Endothelial cell of umbilical vein (primary cell): ENCODE results near the gene TAPBPL. TPM values are rescaled to one million over a fixed set of nuclear protein-coding genes. Genes with fewer than 3 reads are reported as not detected.
"Not testable (repeated sequence)": the region's sequence is repeated elsewhere in the genome, so short reads cannot be mapped to it uniquely, and the experiment has no call there.

Experiments
- BruUV-seq: library from RNA; stranded (reverse); fragments of 400-500 nt; replicated peaks from 2 replicates; lab custom pipeline; 2021; lab: Mats Ljungman, UMichigan
- CTCF ChIA-PET: fragments of 300-600, 350-600 bp; sonication (Branson Sonifier 250); formaldehyde crosslinking; loops from one replicate; lab custom pipeline; 2021; ENCODE audit warnings: antibody characterized with exemption, inconsistent platforms; lab: Charles Lee
- POLR2A ChIA-PET: fragments of 300-600, 350-600 bp; sonication (Branson Sonifier 250); formaldehyde crosslinking; loops from one replicate; lab custom pipeline; 2021; ENCODE audit warnings: antibody characterized with exemption, inconsistent platforms; lab: Charles Lee
- DNase-seq: peaks from one replicate; pipeline ENCODE4 v3.0.0-alpha.2; 2011; ENCODE audit warnings: low read depth, low spot score
- FAIRE-seq: peaks from 2 replicates; lab custom pipeline; 2011; peaks lifted over from hg19 to GRCh38; lab: Jason Lieb, UNC
- H2AFZ ChIP-seq: 2 replicates; pipeline ENCODE4 v1.6.0; 2012; ENCODE audit warnings: low read depth, low read length, control low read depth, inconsistent platforms
- H3K27ac ChIP-seq: 2 replicates; pipeline ENCODE4 v1.5.1; 2011; ENCODE audit warnings: low read depth, mild to moderate bottlenecking, control low read depth, low read length, moderate library complexity; ENCODE audit not compliant: insufficient read depth
- H3K27me3 ChIP-seq, 2 experiments: 2 replicates each; pipeline versions ENCODE4 v1.6.0 to v1.6.1; 2011; ENCODE audit warnings: low read length in 2 of 2, mixed read lengths in 1 of 2; ENCODE audit not compliant: control insufficient read depth in 2 of 2, insufficient read depth in 2 of 2
- H3K36me3 ChIP-seq, 2 experiments: 2 replicates in 1 of 2; 3 replicates in 1 of 2; pipeline ENCODE4 v1.5.1; 2011; ENCODE audit warnings: low read length in 2 of 2, mild to moderate bottlenecking in 1 of 2, moderate library complexity in 1 of 2; ENCODE audit not compliant: control insufficient read depth in 2 of 2, insufficient read depth in 2 of 2; ENCODE audit errors: extremely low read depth in 1 of 2
- H3K4me1 ChIP-seq: 3 replicates; pipeline ENCODE4 v1.5.1; 2011; ENCODE audit warnings: mild to moderate bottlenecking, low read length; ENCODE audit not compliant: control insufficient read depth, insufficient read depth; ENCODE audit errors: extremely low read depth
- H3K4me2 ChIP-seq: 2 replicates; pipeline ENCODE4 v1.6.1; 2011; ENCODE audit warnings: low read length, control low read depth, mixed read lengths; ENCODE audit not compliant: insufficient read depth
- H3K4me3 ChIP-seq, 3 experiments: fragments of 200-600 bp in 1 of 3; sonication (generic), shearing (Covaris generic) in 1 of 3; replicated peaks in 1 of 3; 2 replicates each; pipeline ENCODE4 v1.5.1; 2011 to 2016; ENCODE audit warnings: control low read depth in 3 of 3, low read length in 3 of 3, mild to moderate bottlenecking in 2 of 3, inconsistent platforms in 1 of 3, low read depth in 1 of 3, moderate library complexity in 1 of 3; ENCODE audit not compliant: insufficient read depth in 1 of 3
- H3K79me2 ChIP-seq: 2 replicates; pipeline ENCODE4 v1.6.0; 2012; ENCODE audit warnings: low read length, inconsistent platforms; ENCODE audit not compliant: control insufficient read depth, insufficient read depth
- H3K9ac ChIP-seq: replicated peaks from 2 replicates; pipeline ENCODE3; 2011; ENCODE audit warnings: low read length, control low read depth; ENCODE audit not compliant: insufficient read depth; ENCODE audit errors: extremely low read depth
- H3K9me1 ChIP-seq: replicated peaks from 3 replicates; pipeline ENCODE4 v1.6.0; 2011; ENCODE audit warnings: mild to moderate bottlenecking, low read length; ENCODE audit not compliant: control insufficient read depth, insufficient read depth; ENCODE audit errors: extremely low read depth
- H3K9me3 ChIP-seq: replicated peaks from 2 replicates; pipeline ENCODE4 v1.5.1; 2012; ENCODE audit warnings: low read length, inconsistent platforms; ENCODE audit not compliant: control insufficient read depth, insufficient read depth
- H4K20me1 ChIP-seq: replicated peaks from 2 replicates; pipeline ENCODE3; 2011; ENCODE audit warnings: mild to moderate bottlenecking, low read length; ENCODE audit not compliant: control insufficient read depth, insufficient read depth; ENCODE audit errors: extremely low read depth
- EZH2 ChIP-seq: IDR thresholded peaks from 2 replicates; pipeline ENCODE4 v1.6.1; 2012; ENCODE audit warnings: borderline replicate concordance, low read depth, mild to moderate bottlenecking, moderate library complexity, low read length, inconsistent platforms; ENCODE audit not compliant: severe bottlenecking
- FOS ChIP-seq: IDR thresholded peaks from 2 replicates; pipeline ENCODE4 v1.6.1; 2011; ENCODE audit warnings: mild to moderate bottlenecking, low read length, moderate library complexity, borderline replicate concordance; ENCODE audit not compliant: insufficient read depth
- JUN ChIP-seq: IDR thresholded peaks from 2 replicates; pipeline ENCODE4 v1.6.1; 2011; ENCODE audit warnings: borderline replicate concordance, low read depth; ENCODE audit not compliant: insufficient read length, insufficient read depth
- MYC ChIP-seq: IDR thresholded peaks from one replicate; pipeline ENCODE4 v1.6.1; 2011; ENCODE audit warnings: mild to moderate bottlenecking, low read depth, low read length
- POLR2A ChIP-seq: IDR thresholded peaks from 2 replicates; pipeline ENCODE4 v1.6.1; 2012; ENCODE audit warnings: low read depth, mild to moderate bottlenecking, control low read depth, low read length
- POLR2AphosphoS5 ChIP-seq: IDR thresholded peaks from 2 replicates; pipeline ENCODE4 v1.6.1; 2012; ENCODE audit warnings: low read depth, mild to moderate bottlenecking, control low read depth, low read length, moderate library complexity; ENCODE audit not compliant: insufficient read depth
- dilution Hi-C: fragments of 300-500 bp; cut with MboI; formaldehyde crosslinking; loops from one replicate; pipeline ENCODE4 v1.15.0; 2019; ENCODE audit warnings: low sequenced_read_pairs; ENCODE audit not compliant: extremely low pct_ligation_motif_present
- intact Hi-C: fragments of 100-400 bp; cut with micrococcal nuclease; formaldehyde crosslinking; loops from one replicate; pipeline ENCODE4 v1.10.0; 2022
- polyA plus RNA-seq, 4 experiments: library from polyadenylated mRNA; depleted of rRNA in 3 of 4; stranded (reverse) in 3 of 4; unstranded in 1 of 4; fragments of >200 nt; gene quantifications; 2 replicates each; pipeline versions ENCODE4 v1.2.1 to v1.2.3, GENCODE V29; 2011 to 2012; ENCODE audit warnings: missing spikeins in 1 of 4
- total RNA-seq: library from RNA; stranded (reverse); gene quantifications from 2 replicates; pipeline ENCODE4 v1.2.3, GENCODE V29; 2021
- TF ChIP-seq, protein P1 (sequence below): IDR thresholded peaks from 2 replicates; pipeline ENCODE4 v1.6.1; 2011; ENCODE audit not compliant: insufficient read depth, insufficient read length

Gene TAPBPL
- total and polyA plus RNA-seq, 2 donors (not counting 3 experiments of a cell fraction or from before 2014, with no cell fraction given): 11.7 to 28.6 TPM

DNA sequence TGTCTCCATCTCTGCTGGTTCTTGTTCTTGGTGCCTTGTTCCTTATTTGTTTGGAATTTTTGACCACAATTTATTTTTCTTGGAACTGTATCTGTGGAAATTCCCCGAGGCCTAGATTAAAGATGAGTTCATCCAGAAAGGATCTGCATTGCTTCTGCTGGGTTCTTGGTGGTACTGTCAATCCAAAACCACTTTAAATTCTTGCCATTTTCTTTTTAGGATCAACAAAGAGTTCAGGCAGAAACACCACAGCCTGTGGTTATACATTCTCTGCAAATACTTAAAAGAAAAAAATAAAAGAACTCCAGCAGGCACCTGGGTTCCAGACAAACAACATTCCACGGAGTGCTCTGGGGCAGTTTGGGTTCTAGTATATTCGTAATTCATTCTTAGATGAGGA is 24.6 kb downstream of the TAPBPL start:
- Histone ChIP-seq H3K9ac (no peak overlapping the region), H3K9me3 (no peaks in the 10 kb centered on the region), H3K9me1 (no peaks in the 10 kb centered on the region), H3K79me2 (no peaks in the 10 kb centered on the region), H3K4me3 (no peak overlapping the region), H2AFZ (no peak overlapping the region), H3K4me2 (no peak overlapping the region), H4K20me1 (no peaks in the 10 kb centered on the region), H3K36me3 (no peaks in the 10 kb centered on the region), H3K27ac (no peak overlapping the region), H3K4me1 (no peaks in the 10 kb centered on the region), H3K27me3 (peaks cover 1 to 5% of the 10 kb centered on the region in 2 experiments)
- ChIA-PET CTCF (no interaction called here), POLR2A (no interaction called here)
- TF ChIP-seq MYC (no peak), EZH2 (no peak), JUN (no peak), FOS (no peak), POLR2A (no peak), POLR2AphosphoS5 (no peak)
- TF ChIP-seq, protein P1, sequence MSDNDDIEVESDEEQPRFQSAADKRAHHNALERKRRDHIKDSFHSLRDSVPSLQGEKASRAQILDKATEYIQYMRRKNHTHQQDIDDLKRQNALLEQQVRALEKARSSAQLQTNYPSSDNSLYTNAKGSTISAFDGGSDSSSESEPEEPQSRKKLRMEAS: no peak
- dilution Hi-C loops: no loop called here
- intact Hi-C loops: no loop called here
- DNase-seq (no peak), FAIRE-seq (no peak)
- BruUV-seq: no TSS peak

DNA sequence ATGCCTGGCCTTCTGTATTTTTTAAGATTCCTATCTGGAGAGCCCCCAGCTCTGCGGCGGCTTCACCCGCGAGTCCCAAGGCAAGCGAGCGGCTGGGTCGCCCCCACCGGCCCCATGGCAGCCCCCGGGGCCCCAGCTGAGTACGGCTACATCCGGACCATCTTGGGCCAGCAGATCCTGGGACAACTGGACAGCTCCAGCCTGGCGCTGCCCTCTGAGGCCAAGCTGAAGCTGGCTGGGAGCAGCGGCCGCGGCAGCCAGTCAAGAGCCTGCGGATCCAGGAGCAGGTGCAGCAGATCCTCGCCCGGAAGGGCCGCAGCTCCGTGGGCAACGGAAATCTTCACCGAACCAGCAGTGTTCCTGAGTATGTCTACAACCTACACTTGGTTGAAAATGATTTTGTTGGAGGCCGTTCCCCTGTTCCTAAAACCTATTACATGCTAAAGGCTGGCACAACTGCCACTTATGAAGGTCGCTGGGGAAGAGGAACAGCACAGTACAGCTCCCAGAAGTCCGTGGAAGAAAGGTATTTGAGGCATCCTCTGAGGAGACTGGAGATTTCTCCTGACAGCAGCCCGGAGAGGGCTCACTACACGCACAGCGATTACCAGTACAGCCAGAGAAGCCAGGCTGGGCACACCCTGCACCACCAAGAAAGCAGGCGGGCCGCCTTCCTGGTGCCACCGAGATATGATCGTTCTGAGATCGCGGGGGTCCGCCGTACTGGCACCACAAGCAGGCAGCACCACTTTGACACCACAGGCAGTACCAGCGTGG is 25.9 kb downstream of the TAPBPL start:
- POLR2A ChIA-PET, CTCF ChIA-PET, H2AFZ ChIP-seq, H3K9me3 ChIP-seq, H3K27me3 ChIP-seq, H3K79me2 ChIP-seq, H4K20me1 ChIP-seq, H3K27ac ChIP-seq, H3K4me3 ChIP-seq, intact Hi-C loops, H3K9ac ChIP-seq, BruUV-seq, H3K9me1 ChIP-seq, H3K4me2 ChIP-seq, H3K4me1 ChIP-seq, FAIRE-seq, H3K36me3 ChIP-seq, dilution Hi-C loops, DNase-seq: not testable (repeated sequence)
